Hepatocyte (in vitro differentiated cells): ENCODE data around the gene GALNT14.
"Not testable (repeated sequence)": the region's sequence is repeated elsewhere in the genome, so short reads cannot be mapped to it uniquely, and the experiment has no call there.

ENCODE experiments used
- EZH2 ChIP-seq: fragments of 200-600 bp; sonication (generic); IDR thresholded peaks from 2 replicates; pipeline ENCODE4 v1.6.1; 2016; ENCODE audit warnings: antibody characterized with exemption, mild to moderate bottlenecking, borderline replicate concordance
- EZH2phosphoT487 ChIP-seq: fragments of 200-600 bp; sonication (generic); IDR thresholded peaks from one replicate; pipeline ENCODE4 v1.6.1; 2018; ENCODE audit warnings: antibody characterized with exemption, mild to moderate bottlenecking, low read depth, moderate library complexity; ENCODE audit not compliant: unreplicated experiment, severe bottlenecking
- TF ChIP-seq, protein P1 (sequence below): fragments of 200-600 bp; sonication (generic); IDR thresholded peaks from 2 replicates; pipeline ENCODE4 v1.5.1; 2016; ENCODE audit warnings: antibody characterized with exemption, mild to moderate bottlenecking; ENCODE audit not compliant: poor library complexity

DNA sequence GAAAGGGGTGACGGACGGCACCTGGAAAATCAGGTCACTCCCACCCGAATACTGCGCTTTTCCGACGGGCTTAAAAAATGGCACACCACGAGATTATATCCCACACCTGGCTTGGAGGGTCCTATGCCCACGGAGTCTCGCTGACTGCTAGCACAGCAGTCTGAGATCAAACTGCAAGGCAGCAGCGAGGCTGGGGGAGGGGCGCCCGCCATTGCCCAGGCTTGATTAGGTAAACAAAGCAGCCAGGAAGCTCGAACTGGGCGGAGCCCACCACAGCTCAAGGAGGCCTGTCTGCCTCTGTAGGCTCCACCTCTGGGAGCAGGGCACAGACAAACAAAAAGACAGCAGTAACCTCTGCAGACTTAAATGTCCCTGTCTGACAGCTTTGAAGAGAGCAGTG, 233.8 kb downstream of the GALNT14 start:
- TF ChIP-seq, protein P1, sequence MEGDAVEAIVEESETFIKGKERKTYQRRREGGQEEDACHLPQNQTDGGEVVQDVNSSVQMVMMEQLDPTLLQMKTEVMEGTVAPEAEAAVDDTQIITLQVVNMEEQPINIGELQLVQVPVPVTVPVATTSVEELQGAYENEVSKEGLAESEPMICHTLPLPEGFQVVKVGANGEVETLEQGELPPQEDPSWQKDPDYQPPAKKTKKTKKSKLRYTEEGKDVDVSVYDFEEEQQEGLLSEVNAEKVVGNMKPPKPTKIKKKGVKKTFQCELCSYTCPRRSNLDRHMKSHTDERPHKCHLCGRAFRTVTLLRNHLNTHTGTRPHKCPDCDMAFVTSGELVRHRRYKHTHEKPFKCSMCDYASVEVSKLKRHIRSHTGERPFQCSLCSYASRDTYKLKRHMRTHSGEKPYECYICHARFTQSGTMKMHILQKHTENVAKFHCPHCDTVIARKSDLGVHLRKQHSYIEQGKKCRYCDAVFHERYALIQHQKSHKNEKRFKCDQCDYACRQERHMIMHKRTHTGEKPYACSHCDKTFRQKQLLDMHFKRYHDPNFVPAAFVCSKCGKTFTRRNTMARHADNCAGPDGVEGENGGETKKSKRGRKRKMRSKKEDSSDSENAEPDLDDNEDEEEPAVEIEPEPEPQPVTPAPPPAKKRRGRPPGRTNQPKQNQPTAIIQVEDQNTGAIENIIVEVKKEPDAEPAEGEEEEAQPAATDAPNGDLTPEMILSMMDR, result not testable (repeated sequence)
- not testable (repeated sequence) for TF ChIP-seq EZH2, EZH2phosphoT487
